D721Med (cell line): Measurements from ENCODE around the gene IMMP1L.
A peak's percentile ranks its signal among the peaks of the same experiment; 100 is the strongest.

Experiments used
- DNase-seq: peaks from one replicate; pipeline ENCODE4 v3.0.0; 2011; ENCODE audit warnings: low spot score; ENCODE audit not compliant: insufficient read length
- FAIRE-seq: peaks from 2 replicates; lab custom pipeline; 2011; peaks lifted over from hg19 to GRCh38; lab: Jason Lieb, UNC
- TF ChIP-seq, protein P1 (sequence below): IDR thresholded peaks from 2 replicates; pipeline ENCODE4 v1.5.1; 2012; ENCODE audit warnings: mild to moderate bottlenecking, control low read depth; ENCODE audit not compliant: insufficient read depth; ENCODE audit errors: missing control alignments

The IMMP1L gene

DNA sequence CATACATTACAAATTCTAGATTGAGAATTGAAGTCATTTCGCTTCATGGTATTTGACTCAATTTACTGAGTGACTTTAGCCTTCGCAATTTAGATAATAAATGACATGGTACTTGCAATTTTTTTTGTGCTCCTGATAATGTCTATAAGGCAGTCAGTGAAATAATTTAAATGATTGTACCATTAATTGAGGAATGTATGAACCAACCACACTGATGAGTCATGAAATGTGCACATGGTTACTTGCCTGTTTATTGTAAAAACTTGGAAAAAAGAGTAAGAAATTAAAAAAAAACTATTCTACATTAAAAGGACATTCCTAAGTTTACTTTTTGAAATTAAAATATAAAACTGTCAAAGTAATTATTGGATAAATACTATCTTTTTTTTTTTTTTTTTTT is 96.5 kb downstream of the IMMP1L start:
- TF ChIP-seq, protein P1, sequence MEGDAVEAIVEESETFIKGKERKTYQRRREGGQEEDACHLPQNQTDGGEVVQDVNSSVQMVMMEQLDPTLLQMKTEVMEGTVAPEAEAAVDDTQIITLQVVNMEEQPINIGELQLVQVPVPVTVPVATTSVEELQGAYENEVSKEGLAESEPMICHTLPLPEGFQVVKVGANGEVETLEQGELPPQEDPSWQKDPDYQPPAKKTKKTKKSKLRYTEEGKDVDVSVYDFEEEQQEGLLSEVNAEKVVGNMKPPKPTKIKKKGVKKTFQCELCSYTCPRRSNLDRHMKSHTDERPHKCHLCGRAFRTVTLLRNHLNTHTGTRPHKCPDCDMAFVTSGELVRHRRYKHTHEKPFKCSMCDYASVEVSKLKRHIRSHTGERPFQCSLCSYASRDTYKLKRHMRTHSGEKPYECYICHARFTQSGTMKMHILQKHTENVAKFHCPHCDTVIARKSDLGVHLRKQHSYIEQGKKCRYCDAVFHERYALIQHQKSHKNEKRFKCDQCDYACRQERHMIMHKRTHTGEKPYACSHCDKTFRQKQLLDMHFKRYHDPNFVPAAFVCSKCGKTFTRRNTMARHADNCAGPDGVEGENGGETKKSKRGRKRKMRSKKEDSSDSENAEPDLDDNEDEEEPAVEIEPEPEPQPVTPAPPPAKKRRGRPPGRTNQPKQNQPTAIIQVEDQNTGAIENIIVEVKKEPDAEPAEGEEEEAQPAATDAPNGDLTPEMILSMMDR: no peak
- no peak for FAIRE-seq
- DNase-seq: no peak

DNA sequence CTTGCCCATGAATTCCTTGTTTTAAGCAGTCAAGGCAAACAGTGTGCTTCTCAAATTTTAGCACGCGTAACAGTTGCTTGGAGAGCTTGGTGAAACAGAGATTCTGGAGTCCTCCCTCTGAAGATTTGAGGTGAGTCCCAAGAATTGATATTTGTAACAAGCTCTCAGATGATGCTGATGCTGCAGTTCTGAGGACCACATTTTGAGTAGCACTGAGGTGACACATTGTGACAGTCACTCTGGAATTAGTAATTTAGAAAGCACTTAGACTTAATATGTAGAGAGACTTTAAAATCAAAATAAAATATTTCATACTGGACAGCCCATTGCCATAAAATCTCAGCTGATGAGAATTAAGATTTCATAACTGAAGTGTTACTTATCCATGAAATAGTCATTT is 101.2 kb downstream of the IMMP1L start:
- TF ChIP-seq, protein P1: no peak
- FAIRE-seq (no peak), DNase-seq (no peak)

DNA sequence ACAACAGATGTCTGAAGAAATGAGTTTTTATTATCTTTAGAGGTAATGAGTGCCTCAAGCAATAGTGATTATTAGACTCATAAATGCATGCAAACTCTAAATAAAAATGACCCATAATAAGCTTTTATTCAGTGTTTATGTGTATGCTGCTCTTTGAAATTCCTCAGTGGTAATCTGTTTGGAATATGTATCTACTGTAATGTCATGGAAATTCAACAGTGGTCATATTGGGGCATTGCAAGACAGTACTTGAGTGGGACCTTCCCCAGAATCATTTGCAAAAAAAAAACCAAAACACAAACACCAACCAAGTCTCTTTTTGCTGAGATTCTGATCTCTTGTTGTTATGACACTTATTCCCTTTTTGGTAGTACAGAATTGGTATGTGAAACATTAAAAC is 104.8 kb downstream of the IMMP1L start:
- DNase-seq: no peak
- TF ChIP-seq, protein P1: no peak
- no peak for FAIRE-seq

DNA sequence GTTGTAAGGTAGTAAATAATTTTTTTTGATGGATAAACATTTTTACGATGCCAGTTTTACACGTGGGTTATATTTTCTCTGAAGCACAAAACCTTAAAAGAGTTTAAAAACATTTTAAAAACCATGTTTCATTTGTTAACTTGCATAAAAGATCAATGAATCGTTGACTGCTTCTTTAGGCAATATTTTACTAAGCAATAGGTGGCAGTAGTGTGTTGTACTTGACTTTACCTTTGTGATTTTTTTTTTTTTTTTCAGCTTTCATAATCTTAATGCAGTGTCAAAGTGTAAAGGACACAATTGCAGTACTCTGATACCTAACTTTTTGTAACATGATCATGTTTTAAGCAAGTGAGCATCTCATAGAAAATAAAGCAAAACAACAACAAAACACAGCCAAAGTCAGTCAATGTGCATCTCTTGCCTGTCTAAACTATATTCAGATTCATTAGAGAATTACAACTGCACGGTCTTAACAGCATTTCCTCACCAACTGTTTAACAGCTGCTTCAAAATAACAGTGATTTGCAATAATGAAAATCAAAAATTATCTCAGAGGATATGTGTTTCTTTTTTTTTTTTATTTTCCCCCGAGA is 112.1 kb downstream of the IMMP1L start:
- no peak for DNase-seq
- FAIRE-seq: peak; percentile 84
- TF ChIP-seq, protein P1: peak; percentile 63

DNA sequence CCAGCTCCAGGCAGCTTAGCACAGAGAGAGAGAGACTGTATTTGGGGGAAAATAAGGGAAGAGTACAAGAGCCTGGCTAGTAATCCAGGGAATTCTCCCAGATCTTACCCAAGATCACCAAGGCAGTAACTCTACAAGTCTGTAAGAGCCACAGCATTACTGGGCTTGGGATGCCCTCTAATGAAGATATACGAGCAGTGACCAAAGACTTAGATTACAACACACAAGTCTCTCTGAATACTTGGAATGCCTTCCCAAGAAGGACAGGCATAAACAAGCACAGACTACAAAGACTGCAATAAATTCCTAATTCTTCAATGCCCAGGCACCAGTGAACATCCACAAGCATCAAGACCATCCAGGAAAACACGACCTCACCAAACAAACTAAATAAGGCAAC is 122.0 kb downstream of the IMMP1L start:
- DNase-seq (no peak), FAIRE-seq (no peak)
- TF ChIP-seq, protein P1: no peak

DNA sequence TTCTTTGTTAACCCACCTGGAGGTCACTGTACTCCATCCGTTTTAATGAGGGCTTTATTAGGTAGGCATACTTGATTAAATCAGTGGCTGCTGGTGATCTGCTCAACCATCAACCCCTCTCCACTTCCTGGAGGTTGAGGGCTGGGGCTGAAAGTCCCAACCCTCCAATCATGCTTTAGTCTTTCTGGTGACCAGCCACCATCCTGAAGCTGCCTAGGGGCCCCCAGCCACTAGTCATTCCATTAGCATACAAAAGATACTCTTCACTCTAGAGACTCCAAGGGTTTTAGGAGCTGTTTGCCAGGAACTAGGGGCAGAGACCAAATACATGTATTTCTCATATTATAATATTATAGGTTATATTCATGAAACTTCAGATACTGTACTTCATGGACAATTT is 126.3 kb downstream of the IMMP1L start:
- FAIRE-seq: no peak
- DNase-seq: no peak
- TF ChIP-seq, protein P1: no peak
